HFFc6 (cell line): ENCODE results near the gene LYL1. TPM values are rescaled to one million over a fixed set of nuclear protein-coding genes. Genes with fewer than 3 reads are reported as not detected.

Source experiments
- DNase-seq: peaks from one replicate; pipeline ENCODE4 v3.0.0-alpha.2; 2018
- H3K27ac Mint-ChIP-seq: 2 replicates; pipeline ENCODE4 v1.8.0; 2020; ENCODE audit warnings: mild to moderate bottlenecking, mixed read lengths
- H3K27me3 Mint-ChIP-seq: 2 replicates; pipeline ENCODE4 v1.8.0; 2021; ENCODE audit warnings: mild to moderate bottlenecking, moderate library complexity, mixed read lengths; ENCODE audit not compliant: insufficient read depth
- H3K36me3 Mint-ChIP-seq: 2 replicates; pipeline ENCODE4 v1.8.0; 2021; ENCODE audit warnings: low read depth, mixed read lengths
- H3K4me1 Mint-ChIP-seq: 2 replicates; pipeline ENCODE4 v1.8.0; 2020; ENCODE audit warnings: low read depth, mixed read lengths
- H3K4me3 Mint-ChIP-seq: 2 replicates; pipeline ENCODE4 v1.8.0; 2020; ENCODE audit warnings: mild to moderate bottlenecking, moderate library complexity, mixed read lengths
- H3K9me3 Mint-ChIP-seq: 2 replicates; pipeline ENCODE4 v1.8.0; 2020; ENCODE audit warnings: mild to moderate bottlenecking, mixed read lengths
- total RNA-seq, 6 experiments: library from RNA; stranded (reverse); fragmentation: NEBNext Ultra II Directional; extraction: Animal tissue kit (Norgen Biotek cat#: 25700); gene quantifications; 2 replicates in 1 of 6; 3 replicates in 5 of 6; pipeline ENCODE4 v1.2.3, GENCODE V29; 2021
- TF ChIP-seq, protein P1 (sequence below): fragments of 200-600 bp; sonication (generic); IDR thresholded peaks from 2 replicates; pipeline ENCODE4 v1.5.0; 2021; ENCODE audit warnings: antibody characterized with exemption, mild to moderate bottlenecking

The LYL1 gene
- total RNA-seq, 6 experiments from 2014 or later: 1.5 to 5.1 (median 4.2) TPM

DNA sequence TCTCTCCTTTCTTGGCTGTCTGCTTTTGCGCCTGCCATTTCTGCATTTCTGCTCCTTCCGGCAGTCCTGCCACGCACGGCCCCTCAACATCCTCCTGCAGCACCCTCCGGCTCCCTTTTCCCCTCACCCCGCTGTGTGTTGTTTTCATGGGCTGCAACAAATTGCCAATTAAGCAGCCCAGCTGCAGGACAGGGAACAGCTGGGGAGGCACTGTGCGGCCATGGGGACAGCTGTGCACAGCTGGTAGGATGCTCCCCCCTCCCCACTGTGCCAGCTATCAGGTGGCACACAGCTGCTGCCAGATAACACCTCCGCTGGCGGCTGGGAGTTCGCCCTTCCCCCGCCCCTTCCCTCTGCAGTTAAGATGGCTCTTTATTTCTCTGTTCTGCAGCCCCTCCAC, 25.4 kb downstream of the LYL1 start:
- Mint-ChIP-seq H3K36me3 (peaks cover 15% of the 10 kb centered on the region; the same call in 1 of the 2 replicates), H3K27ac (no peak overlapping the region), H3K9me3 (no peaks in the 10 kb centered on the region), H3K4me3 (no peak overlapping the region), H3K27me3 (peaks cover 3% of the 10 kb centered on the region), H3K4me1 (peaks cover 16% of the 10 kb centered on the region)
- no peak for DNase-seq
- TF ChIP-seq, protein P1, sequence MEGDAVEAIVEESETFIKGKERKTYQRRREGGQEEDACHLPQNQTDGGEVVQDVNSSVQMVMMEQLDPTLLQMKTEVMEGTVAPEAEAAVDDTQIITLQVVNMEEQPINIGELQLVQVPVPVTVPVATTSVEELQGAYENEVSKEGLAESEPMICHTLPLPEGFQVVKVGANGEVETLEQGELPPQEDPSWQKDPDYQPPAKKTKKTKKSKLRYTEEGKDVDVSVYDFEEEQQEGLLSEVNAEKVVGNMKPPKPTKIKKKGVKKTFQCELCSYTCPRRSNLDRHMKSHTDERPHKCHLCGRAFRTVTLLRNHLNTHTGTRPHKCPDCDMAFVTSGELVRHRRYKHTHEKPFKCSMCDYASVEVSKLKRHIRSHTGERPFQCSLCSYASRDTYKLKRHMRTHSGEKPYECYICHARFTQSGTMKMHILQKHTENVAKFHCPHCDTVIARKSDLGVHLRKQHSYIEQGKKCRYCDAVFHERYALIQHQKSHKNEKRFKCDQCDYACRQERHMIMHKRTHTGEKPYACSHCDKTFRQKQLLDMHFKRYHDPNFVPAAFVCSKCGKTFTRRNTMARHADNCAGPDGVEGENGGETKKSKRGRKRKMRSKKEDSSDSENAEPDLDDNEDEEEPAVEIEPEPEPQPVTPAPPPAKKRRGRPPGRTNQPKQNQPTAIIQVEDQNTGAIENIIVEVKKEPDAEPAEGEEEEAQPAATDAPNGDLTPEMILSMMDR: no peak

DNA sequence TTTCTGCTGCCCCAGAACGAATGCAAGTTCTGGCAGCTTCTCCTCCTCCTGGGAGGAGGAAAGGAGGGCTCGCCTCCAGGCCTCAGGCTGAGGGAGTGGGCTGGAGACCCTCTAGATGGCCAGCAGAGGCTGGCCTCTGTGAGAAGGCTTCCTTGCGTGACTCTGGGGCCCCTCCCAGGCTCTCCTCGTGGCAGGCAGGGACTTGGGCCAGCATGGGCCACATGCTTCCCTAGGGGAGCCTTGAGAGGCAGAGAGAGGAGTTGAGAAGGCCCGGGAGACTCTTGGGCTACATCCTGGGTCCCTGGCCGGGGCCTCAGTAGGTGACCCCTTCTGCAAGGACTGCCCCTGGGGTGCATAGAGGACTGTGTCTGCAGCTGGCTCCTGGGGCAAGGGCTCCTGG, 25.9 kb downstream of the LYL1 start:
- DNase-seq: no peak
- peaks cover 3% of the 10 kb centered on the region for H3K27me3 Mint-ChIP-seq
- no peak overlapping the region for H3K27ac Mint-ChIP-seq
- TF ChIP-seq, protein P1: no peak
- H3K36me3 Mint-ChIP-seq: peaks cover 12% of the 10 kb centered on the region; the same call in 1 of the 2 replicates
- H3K9me3 Mint-ChIP-seq: no peaks in the 10 kb centered on the region
- H3K4me3 Mint-ChIP-seq: no peak overlapping the region
- H3K4me1 Mint-ChIP-seq: peaks cover 16% of the 10 kb centered on the region

DNA sequence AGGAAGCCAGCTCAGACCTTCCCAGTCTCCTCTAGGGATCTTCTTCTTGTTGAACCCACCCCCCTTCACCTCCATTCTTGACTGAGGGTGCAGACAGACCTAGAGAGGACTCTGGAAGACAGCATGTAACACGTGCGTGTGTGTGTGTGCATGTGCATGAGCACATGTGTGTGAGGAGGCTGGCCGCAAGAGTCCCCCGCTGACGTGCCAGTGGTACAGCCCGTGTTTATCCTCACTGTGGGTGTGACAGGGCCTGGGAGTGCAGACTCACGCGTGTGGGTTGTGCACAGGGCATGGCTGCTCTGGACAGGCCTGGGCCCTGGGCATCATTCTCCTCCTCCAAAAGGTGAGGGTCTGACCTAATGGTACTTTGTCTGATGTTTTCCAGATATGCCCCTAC, 26.3 kb downstream of the LYL1 start:
- peaks cover 16% of the 10 kb centered on the region for H3K4me1 Mint-ChIP-seq
- no peak overlapping the region for H3K27ac Mint-ChIP-seq
- TF ChIP-seq, protein P1: no peak
- H3K9me3 Mint-ChIP-seq: no peaks in the 10 kb centered on the region
- H3K4me3 Mint-ChIP-seq: no peak overlapping the region
- no peaks in the 10 kb centered on the region; the same call in 1 of the 2 replicates for H3K27me3 Mint-ChIP-seq
- H3K36me3 Mint-ChIP-seq: peaks cover 12% of the 10 kb centered on the region; the same call in 1 of the 2 replicates
- DNase-seq: no peak

DNA sequence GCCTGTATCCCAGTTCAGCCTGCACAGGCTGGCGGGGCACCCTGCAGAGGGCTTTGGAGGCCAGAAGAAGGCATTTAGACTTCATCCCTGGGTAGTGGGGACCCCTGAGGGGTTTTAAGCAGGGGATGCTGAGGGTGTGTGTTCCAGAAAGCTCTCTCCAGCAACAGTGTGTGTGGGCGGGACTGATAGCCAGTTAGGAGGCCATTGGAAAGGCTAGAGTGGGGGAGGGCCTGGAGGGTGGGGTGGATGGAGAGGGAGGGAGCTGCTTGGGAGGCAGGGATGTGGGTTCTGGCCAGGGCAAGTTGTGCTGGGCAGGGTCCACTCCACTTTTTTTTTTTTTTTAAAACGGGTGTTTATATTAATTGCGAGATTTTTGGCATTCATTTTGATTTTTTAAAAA, 28.3 kb downstream of the LYL1 start:
- no peaks in the 10 kb centered on the region for H3K9me3 Mint-ChIP-seq
- TF ChIP-seq, protein P1: no peak
- H3K27ac Mint-ChIP-seq: no peak overlapping the region
- peaks cover 12% of the 10 kb centered on the region; the same call in 1 of the 2 replicates for H3K36me3 Mint-ChIP-seq
- no peak overlapping the region for H3K4me3 Mint-ChIP-seq
- H3K27me3 Mint-ChIP-seq: no peaks in the 10 kb centered on the region; the same call in 1 of the 2 replicates
- peaks cover 8% of the 10 kb centered on the region for H3K4me1 Mint-ChIP-seq
- no peak for DNase-seq

DNA sequence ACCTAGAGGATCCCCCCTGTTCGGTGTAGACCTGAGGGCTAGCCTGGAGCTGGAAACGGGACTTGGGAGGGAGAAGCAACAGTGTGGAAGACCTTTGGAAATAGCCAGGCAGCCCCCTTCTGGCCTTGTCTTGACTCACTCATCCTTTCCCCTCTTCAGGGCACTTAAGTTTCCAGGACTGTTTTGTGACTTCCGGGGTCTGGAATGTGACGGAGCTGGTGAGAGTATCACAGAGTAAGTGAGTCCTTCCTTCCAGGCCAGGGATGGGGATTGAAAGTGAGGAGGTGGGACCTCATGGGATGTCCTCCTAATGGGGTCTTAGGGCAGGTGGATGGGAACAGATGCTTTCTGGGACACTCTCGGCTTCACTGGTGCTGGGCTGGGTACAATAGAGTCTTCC, 29.4 kb downstream of the LYL1 start:
- H3K27me3 Mint-ChIP-seq: no peaks in the 10 kb centered on the region
- H3K4me1 Mint-ChIP-seq: no peaks in the 10 kb centered on the region
- no peak overlapping the region for H3K4me3 Mint-ChIP-seq
- no peak for DNase-seq
- H3K9me3 Mint-ChIP-seq: no peaks in the 10 kb centered on the region
- TF ChIP-seq, protein P1: no peak
- no peak overlapping the region for H3K27ac Mint-ChIP-seq
- peaks cover 9% of the 10 kb centered on the region; the same call in 1 of the 2 replicates for H3K36me3 Mint-ChIP-seq
